Testis (tissue), 2 donors: Measurements from ENCODE around the gene PRRX1.

ENCODE experiments used
- POLR2A ChIP-seq: fragments of 450-650 bp; IDR thresholded peaks from one replicate; pipeline ENCODE4 v1.6.1; 2017; ENCODE audit warnings: antibody characterized with exemption, mild to moderate bottlenecking, moderate library complexity
- TF ChIP-seq, protein P1 (sequence below), 3 experiments: fragments of 450-650 bp in 2 of 3; fragments of 200-600 bp in 1 of 3; sonication (generic) in 1 of 3; IDR thresholded peaks; one replicate each; pipeline ENCODE4 v1.5.1; 2016 to 2019; ENCODE audit warnings: antibody characterized with exemption in 3 of 3, mild to moderate bottlenecking in 2 of 3, moderate library complexity in 1 of 3

DNA sequence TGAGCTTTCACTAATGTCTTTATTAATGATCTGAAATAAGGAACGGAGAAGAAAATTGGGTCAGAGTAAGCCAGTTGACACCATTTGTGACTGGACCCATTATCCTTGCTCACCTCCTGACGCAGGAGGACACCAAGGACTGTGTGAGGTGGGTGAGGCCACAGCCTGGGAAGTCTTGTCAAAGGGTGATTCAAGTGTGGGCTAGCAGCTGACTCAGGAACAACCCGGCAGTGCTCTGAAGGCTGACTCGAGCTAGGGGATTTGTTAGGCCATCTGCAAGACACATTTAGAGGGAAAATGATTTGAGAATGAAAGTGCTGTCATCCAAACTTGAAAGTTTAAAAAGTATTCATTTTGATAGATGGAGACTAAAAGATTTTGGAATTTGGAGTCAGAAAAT lies 21.2 kb downstream of the PRRX1 start:
- TF ChIP-seq, protein P1, sequence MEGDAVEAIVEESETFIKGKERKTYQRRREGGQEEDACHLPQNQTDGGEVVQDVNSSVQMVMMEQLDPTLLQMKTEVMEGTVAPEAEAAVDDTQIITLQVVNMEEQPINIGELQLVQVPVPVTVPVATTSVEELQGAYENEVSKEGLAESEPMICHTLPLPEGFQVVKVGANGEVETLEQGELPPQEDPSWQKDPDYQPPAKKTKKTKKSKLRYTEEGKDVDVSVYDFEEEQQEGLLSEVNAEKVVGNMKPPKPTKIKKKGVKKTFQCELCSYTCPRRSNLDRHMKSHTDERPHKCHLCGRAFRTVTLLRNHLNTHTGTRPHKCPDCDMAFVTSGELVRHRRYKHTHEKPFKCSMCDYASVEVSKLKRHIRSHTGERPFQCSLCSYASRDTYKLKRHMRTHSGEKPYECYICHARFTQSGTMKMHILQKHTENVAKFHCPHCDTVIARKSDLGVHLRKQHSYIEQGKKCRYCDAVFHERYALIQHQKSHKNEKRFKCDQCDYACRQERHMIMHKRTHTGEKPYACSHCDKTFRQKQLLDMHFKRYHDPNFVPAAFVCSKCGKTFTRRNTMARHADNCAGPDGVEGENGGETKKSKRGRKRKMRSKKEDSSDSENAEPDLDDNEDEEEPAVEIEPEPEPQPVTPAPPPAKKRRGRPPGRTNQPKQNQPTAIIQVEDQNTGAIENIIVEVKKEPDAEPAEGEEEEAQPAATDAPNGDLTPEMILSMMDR (IDR thresholded peaks at IDR 0.05) = no peak
- no peak for TF ChIP-seq POLR2A
